A172 (cell line): ENCODE results near the gene ARFIP1. TPM values are rescaled to one million over a fixed set of nuclear protein-coding genes. Genes with fewer than 3 reads are reported as not detected.
"Not testable (repeated sequence)": the region's sequence is repeated elsewhere in the genome, so short reads cannot be mapped to it uniquely, and the experiment has no call there.

Experiments
- DNase-seq: peaks from one replicate; pipeline ENCODE4 v3.0.0-alpha.2; 2015; ENCODE audit warnings: low spot score
- total RNA-seq: library from RNA; depleted of rRNA; stranded (reverse); fragments of >200 nt; shearing (Covaris generic); gene quantifications from 2 replicates; pipeline ENCODE4 v1.2.3, GENCODE V29; 2014

The ARFIP1 gene
- total RNA-seq, 1 experiment from 2014 or later, result 42.9 TPM

GRCh38 chr4:152896811-152897210 is 117.1 kb downstream of the ARFIP1 start:
- DNase-seq, result no peak

DNA sequence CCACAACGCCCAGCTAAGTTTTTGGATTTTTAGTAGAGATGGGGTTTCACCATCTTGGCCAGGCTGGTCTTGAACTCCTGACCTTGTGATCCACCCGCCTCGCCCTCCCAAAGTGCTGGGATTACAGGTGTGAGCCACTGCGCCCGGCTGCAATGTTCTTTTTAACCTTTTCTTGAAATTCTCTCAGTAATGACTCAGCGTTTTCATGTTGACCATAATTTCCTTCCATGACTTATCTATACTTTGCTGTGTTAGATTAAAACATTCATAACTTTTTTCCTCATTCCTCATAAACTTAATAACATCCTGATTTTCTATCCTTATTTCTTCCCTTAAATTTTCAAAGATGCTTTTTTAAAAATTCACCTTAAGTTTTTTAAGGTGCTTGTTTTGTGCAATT is 118.4 kb downstream of the ARFIP1 start:
- DNase-seq, result not testable (repeated sequence)

- DNase-seq, result no peak
Measured at GRCh38 chr4:152898606-152899005, 118.9 kb downstream of the ARFIP1 start.

DNA sequence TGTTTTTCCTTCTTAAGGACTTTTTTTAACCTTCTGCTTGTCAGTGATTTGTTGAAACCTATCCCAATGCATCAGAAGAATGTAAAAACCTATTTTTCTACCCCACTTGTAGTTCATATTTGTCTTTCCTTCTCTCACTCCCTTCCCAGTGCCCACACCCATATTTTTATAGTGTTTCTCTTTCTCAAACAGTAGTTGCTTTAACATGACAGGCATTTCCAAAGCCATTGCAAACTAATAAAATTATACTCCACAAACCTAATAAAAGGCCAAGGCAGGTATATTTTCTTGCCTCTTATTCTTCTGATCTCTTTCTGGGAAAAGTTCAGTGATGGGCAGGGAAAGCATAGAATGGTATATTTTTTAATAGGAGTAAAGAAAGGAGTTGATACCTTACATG is 120.6 kb downstream of the ARFIP1 start:
- DNase-seq, result no peak

DNA sequence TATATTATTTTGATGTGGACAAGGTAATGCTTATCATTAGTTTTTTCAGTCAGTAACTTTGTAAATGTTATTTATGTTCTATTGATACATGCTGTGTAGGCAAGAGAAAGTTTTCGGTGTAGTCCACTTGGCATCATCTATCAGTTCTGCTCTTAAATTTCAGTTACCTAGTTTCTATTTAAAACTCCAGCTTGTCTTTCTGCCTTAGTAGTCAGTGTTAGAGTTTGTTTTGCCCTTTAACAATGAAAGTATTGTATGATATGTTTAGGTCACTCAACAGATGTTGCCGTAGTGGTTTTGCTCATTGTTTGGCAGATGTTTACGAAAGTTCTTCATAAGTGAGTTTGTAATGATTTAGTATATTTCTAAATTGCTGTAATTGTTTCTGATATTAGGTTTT is 121.5 kb downstream of the ARFIP1 start:
- no peak for DNase-seq

- DNase-seq, result no peak
Measured at GRCh38 chr4:152903658-152904057, 123.9 kb downstream of the ARFIP1 start.

DNA sequence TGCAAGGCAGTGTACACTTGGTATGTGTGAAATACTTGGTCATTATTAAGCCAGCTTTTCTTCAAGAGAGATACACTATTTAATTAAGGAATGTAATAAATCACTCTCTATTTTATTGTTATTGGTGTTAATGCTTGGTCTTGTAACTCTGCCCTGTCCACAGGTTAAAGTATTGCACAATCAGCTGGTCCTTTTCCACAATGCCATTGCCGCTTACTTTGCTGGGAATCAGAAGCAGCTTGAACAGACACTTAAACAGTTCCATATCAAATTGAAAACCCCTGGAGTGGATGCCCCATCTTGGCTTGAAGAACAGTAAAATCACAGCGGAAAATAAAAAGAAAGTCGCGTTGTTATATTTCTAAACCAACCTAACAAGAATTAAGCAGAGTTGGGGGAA is 130.1 kb downstream of the ARFIP1 start:
- DNase-seq, result no peak

DNA sequence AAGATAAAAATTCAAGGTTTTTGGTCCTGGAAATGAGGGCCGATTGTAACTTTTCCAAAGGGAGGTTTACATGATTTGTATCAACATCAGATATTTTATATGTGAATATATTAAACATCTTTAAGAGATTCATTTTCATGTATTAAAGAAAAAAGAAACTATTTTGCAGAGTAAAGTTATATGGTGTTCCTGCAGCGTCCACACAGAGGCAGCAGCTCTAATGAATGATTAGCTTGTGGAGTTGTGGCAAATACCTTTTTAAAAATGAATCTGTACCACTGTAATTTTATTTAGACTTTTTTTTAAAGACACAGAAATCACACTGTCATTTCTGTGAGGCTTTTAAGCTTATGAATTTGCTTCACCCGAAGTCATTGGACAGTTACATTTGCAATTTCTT is 130.8 kb downstream of the ARFIP1 start:
- no peak for DNase-seq

DNA sequence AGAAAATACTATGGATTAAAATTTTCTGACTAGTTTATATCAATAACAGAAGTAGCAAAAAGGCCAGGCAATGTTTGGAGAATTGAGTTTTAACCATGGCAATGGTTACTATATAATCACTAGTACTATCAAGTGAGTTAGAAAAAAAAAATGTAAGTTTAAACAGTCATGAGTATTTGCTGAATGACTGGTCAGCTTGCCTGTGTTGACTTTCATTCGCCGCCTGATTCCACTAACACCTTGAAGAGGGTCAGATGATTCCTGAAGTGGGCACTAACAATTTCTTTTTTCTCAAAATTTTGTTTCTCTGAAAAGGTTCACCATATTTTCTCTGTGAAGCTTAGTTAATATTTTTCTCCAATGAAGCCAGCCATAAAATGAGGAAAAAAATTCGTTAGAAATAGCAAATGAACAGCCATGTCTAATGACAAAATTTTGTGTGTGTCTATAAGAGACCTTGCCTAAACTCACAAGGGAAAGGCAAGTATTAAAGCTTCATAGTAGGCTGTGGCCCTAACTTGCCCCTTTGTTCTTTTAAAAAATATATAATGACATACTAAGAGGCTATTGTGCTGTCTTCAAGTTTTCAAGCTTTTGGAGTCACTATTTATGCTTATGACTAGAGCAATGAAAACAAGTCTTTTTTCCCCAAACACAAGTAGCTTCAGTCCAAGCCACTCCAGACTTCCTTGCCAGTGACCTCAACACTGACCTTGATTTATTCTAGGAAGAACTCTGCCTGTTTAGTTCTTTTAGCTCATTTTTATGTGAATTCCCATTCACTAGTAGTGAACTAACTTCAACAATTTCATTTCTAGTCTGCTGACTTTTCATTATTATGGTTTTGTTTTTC is 138.0 kb downstream of the ARFIP1 start:
- DNase-seq, result no peak

GRCh38 chr4:152919826-152920225 is 140.1 kb downstream of the ARFIP1 start:
- DNase-seq, result no peak

GRCh38 chr4:152920768-152921167 is 141.0 kb downstream of the ARFIP1 start:
- peak; percentile 27 for DNase-seq

GRCh38 chr4:152921284-152921683 is 141.5 kb downstream of the ARFIP1 start:
- no peak for DNase-seq

- no peak for DNase-seq
Measured at GRCh38 chr4:152925851-152926250, 146.1 kb downstream of the ARFIP1 start.

DNA sequence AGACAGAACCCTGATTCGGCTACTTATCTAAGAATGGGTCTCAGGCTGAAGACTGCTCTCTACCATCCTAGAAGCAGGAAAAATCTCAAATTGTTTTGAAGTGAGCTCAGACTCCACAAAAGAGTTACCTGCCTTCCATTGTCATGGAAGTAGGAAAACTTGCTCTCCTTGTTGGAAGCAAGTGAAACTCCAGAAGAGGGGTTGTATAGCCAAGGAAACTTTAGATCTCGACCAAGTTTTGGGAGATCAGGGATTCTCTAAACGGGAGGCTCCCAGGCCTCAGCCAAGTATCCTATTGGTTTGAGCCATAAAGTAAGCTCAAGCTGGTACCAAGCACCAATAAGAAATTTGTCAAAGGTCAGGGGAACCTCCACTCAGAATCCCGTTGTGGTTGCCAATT is 147.2 kb downstream of the ARFIP1 start:
- DNase-seq, result no peak

GRCh38 chr4:152927737-152928136 is 148.0 kb downstream of the ARFIP1 start:
- DNase-seq, result no peak

DNA sequence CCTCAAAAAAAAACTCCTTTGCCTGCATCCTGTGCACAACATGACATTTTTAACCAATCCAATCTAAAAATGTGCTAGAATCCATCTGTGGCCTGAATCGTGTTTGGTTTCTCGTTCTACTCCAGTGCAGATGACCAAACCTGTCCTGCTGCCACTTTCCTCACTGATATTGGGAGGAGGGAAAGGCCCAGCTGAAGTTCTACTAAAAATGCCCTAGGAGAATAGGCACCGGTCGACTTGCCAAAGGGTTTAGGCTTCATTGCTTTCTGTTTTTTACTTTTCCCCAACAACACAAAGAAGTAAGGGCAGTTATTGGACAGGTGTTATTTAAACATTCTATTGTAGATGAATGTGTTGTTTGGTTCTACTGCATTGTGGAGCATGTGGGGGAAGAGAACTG is 148.5 kb downstream of the ARFIP1 start:
- no peak for DNase-seq

GRCh38 chr4:152929888-152930287 is 150.1 kb downstream of the ARFIP1 start:
- DNase-seq, result no peak

- no peak for DNase-seq
Measured at GRCh38 chr4:152935143-152935542, 155.4 kb downstream of the ARFIP1 start.

GRCh38 chr4:152935631-152936445 is 156.1 kb downstream of the ARFIP1 start, which contains the start of gene FHDC1:
FHDC1 (plus strand) TSS chr4:152936323; CDS start chr4:152943058, 6,735 bp downstream.
- peak; percentile 11 for DNase-seq

DNA sequence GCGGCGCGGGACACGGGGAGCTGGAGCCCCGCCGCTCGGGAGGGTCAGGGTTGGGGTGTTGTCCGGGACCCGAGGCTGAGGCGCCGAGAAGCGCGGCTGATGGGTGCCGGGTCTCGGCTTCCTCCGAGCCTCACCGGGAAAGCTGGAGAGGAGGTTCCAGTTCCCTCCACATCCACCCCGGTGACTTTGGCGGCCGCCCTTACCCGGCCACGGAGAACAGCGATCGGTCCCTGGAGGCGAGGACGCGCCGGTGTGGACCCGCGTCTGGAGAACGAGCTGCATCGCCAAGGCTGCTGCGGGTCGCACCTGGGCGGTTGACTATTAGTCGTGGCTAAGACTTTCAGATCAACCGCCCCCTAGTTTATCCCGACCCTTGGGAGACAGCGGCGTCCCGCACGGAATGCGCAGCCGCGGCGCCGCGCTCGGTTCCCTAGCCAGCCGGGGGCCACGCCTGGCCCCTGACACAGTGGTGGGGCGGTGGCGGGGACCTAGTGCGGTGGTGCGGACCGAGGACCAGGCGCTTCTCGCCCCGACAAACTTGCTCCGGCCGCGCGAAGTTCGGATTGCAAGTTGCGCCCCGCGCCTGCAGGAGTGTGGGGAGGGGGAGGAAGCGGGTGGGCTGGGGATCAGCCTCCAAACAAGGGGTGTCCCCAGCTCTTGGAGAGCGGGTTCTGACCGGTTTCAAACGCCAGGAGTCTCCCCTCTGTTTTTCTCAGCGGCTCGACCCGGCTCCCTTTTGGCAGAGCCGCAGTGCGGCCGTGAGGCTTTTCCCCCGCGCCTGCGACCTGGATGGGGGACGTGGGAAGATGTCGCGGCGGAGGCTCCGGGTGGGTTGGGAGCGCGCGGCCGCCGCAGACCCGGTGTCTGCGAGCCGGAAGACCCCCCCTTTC is 156.9 kb downstream of the ARFIP1 start:
- peak; percentile 10 for DNase-seq

- peak; percentile 7 for DNase-seq
Measured at GRCh38 chr4:152937336-152938236, 157.8 kb downstream of the ARFIP1 start.
